ENCODE measurements around the gene SOCS2.

- TF ChIP-seq, protein P1, sequence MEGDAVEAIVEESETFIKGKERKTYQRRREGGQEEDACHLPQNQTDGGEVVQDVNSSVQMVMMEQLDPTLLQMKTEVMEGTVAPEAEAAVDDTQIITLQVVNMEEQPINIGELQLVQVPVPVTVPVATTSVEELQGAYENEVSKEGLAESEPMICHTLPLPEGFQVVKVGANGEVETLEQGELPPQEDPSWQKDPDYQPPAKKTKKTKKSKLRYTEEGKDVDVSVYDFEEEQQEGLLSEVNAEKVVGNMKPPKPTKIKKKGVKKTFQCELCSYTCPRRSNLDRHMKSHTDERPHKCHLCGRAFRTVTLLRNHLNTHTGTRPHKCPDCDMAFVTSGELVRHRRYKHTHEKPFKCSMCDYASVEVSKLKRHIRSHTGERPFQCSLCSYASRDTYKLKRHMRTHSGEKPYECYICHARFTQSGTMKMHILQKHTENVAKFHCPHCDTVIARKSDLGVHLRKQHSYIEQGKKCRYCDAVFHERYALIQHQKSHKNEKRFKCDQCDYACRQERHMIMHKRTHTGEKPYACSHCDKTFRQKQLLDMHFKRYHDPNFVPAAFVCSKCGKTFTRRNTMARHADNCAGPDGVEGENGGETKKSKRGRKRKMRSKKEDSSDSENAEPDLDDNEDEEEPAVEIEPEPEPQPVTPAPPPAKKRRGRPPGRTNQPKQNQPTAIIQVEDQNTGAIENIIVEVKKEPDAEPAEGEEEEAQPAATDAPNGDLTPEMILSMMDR (IDR thresholded peaks at IDR 0.05; ENCODE audit: low read depth, low read length): no peak
- TF ChIP-seq EZH2phosphoT487 (IDR thresholded peaks at IDR 0.05; ENCODE audit: low read depth): no peak
These were observed 40.3 kb downstream of the SOCS2 start for GRCh38 chr12:93612776-93613175.
